ENCODE results near the gene TTC3. TPM values are rescaled to one million over a fixed set of nuclear protein-coding genes. Genes with fewer than 3 reads are reported as not detected.
"Not testable (repeated sequence)": the region's sequence is repeated elsewhere in the genome, so short reads cannot be mapped to it uniquely, and the experiment has no call there.

The TTC3 gene
- total RNA-seq, 1 donor from 2014 or later: 103 TPM

- DNase-seq (ENCODE audit: low spot score): not testable (repeated sequence)
Observed at GRCh38 chr21:37222248-37222647, 149.2 kb downstream of the TTC3 start.

GRCh38 chr21:37223804-37224345 is 150.8 kb downstream of the TTC3 start:
- DNase-seq (ENCODE audit: low spot score): no peak

- no peak for DNase-seq (ENCODE audit: low spot score)
Observed at GRCh38 chr21:37224861-37225839, 152.1 kb downstream of the TTC3 start.

GRCh38 chr21:37226041-37226920 is 153.2 kb downstream of the TTC3 start:
- DNase-seq (ENCODE audit: low spot score): no peak

- no peak for DNase-seq (ENCODE audit: low spot score)
Observed at GRCh38 chr21:37227071-37228002, 154.3 kb downstream of the TTC3 start.

GRCh38 chr21:37228003-37228400 is 154.9 kb downstream of the TTC3 start:
- DNase-seq (ENCODE audit: low spot score): no peak

GRCh38 chr21:37230632-37231248 is 157.7 kb downstream of the TTC3 start:
- peak; percentile 24 for DNase-seq (ENCODE audit: low spot score)

- no peak for DNase-seq (ENCODE audit: low spot score)
Observed at GRCh38 chr21:37231249-37231645, 158.2 kb downstream of the TTC3 start.

- no peak for DNase-seq (ENCODE audit: low spot score)
Observed at GRCh38 chr21:37231671-37232070, 158.6 kb downstream of the TTC3 start.

GRCh38 chr21:37232274-37233018 is 159.4 kb downstream of the TTC3 start:
- DNase-seq (ENCODE audit: low spot score): no peak

- no peak for DNase-seq (ENCODE audit: low spot score)
Observed at GRCh38 chr21:37233551-37234146, 160.6 kb downstream of the TTC3 start.

- no peak for DNase-seq (ENCODE audit: low spot score)
Observed at GRCh38 chr21:37237346-37237745, 164.3 kb downstream of the TTC3 start.

- no peak for DNase-seq (ENCODE audit: low spot score)
Observed at GRCh38 chr21:37237764-37238163, 164.7 kb downstream of the TTC3 start.

GRCh38 chr21:37240978-37241377 is 167.9 kb downstream of the TTC3 start:
- DNase-seq (ENCODE audit: low spot score): no peak

GRCh38 chr21:37241426-37241825 is 168.4 kb downstream of the TTC3 start:
- no peak for DNase-seq (ENCODE audit: low spot score)

GRCh38 chr21:37243961-37244360 is 170.9 kb downstream of the TTC3 start:
- no peak for DNase-seq (ENCODE audit: low spot score)

GRCh38 chr21:37244501-37245095 is 171.5 kb downstream of the TTC3 start:
- no peak for DNase-seq (ENCODE audit: low spot score)

- DNase-seq (ENCODE audit: low spot score): no peak
Observed at GRCh38 chr21:37245151-37245550, 172.1 kb downstream of the TTC3 start.

- no peak for DNase-seq (ENCODE audit: low spot score)
Observed at GRCh38 chr21:37248298-37248697, 175.2 kb downstream of the TTC3 start.
